OCI-LY3 (cell line): ENCODE data around the gene BTBD9.

Source experiments
- H2AFZ ChIP-seq: fragments of 200-600, 300-600 bp; shearing (Covaris generic); 2 replicates; pipeline ENCODE4 v1.6.0; 2014; ENCODE audit warnings: antibody characterized with exemption, low read depth, low read length
- H3K27ac ChIP-seq: fragments of 200-600, 300-600 bp; sonication (generic); 2 replicates; pipeline ENCODE4 v1.5.1; 2014; ENCODE audit warnings: mild to moderate bottlenecking, low read length, moderate library complexity, mixed read lengths
- H3K27me3 ChIP-seq: fragments of 200-600, 300-600 bp; sonication (generic); 2 replicates; pipeline ENCODE4 v1.6.1; 2014; ENCODE audit warnings: low read depth, low read length, mixed read lengths
- H3K36me3 ChIP-seq: fragments of 200-600, 300-600 bp; sonication (generic); replicated peaks from 2 replicates; pipeline ENCODE3; 2014; ENCODE audit warnings: low read depth, low read length, mixed read lengths
- H3K4me1 ChIP-seq: fragments of 300-600, 200-600 bp; sonication (generic); 2 replicates; pipeline ENCODE4 v1.6.1; 2014; ENCODE audit warnings: low read length, mixed read lengths
- H3K4me2 ChIP-seq: fragments of 200-600, 300-600 bp; sonication (generic); 2 replicates; pipeline ENCODE4 v1.6.1; 2014; ENCODE audit warnings: low read length, mixed read lengths
- H3K4me3 ChIP-seq: fragments of 300-600, 200-600 bp; sonication (generic); 2 replicates; pipeline ENCODE4 v1.5.1; 2014; ENCODE audit warnings: antibody characterized with exemption, mild to moderate bottlenecking, low read length, moderate library complexity
- H3K79me2 ChIP-seq: fragments of 300-600, 200-600 bp; shearing (Covaris generic); 2 replicates; pipeline ENCODE4 v1.6.1; 2014; ENCODE audit warnings: mild to moderate bottlenecking, low read length, mixed read lengths
- H3K9ac ChIP-seq: fragments of 300-600, 200-600 bp; shearing (Covaris generic); 2 replicates; pipeline ENCODE4 v1.6.0; 2014; ENCODE audit warnings: mild to moderate bottlenecking, low read length, moderate library complexity
- H3K9me3 ChIP-seq: fragments of 200-600, 300-600 bp; shearing (Covaris generic); 2 replicates; pipeline ENCODE4 v1.6.1; 2014; ENCODE audit warnings: low read length, mixed read lengths; ENCODE audit not compliant: insufficient read depth
- H4K20me1 ChIP-seq: fragments of 200-600, 300-600 bp; sonication (generic); 2 replicates; pipeline ENCODE4 v1.6.1; 2016; ENCODE audit warnings: low read length, mixed read lengths; ENCODE audit not compliant: insufficient read depth
- CTCF ChIP-seq: fragments of 200-600, 300-600 bp; sonication (generic); IDR thresholded peaks from 2 replicates; pipeline ENCODE4 v1.5.1; 2014; ENCODE audit warnings: antibody characterized with exemption, low read length, low read depth
- EZH2phosphoT487 ChIP-seq: fragments of 200-600 bp; shearing (Covaris generic); IDR thresholded peaks from 2 replicates; pipeline ENCODE4 v1.6.1; 2018; ENCODE audit warnings: antibody characterized with exemption, mixed run types, low read depth

BTBD9 gene

GRCh38 chr6:38503960-38504682 is 135.6 kb downstream of the BTBD9 start:
- H3K4me3 ChIP-seq = no peak overlapping the region
- H3K9me3 ChIP-seq = no peaks in the 10 kb centered on the region
- H3K4me1 ChIP-seq = no peaks in the 10 kb centered on the region
- no peak for TF ChIP-seq CTCF
- TF ChIP-seq EZH2phosphoT487 = no peak
- H3K36me3 ChIP-seq = no peaks in the 10 kb centered on the region
- no peak overlapping the region for H3K4me2 ChIP-seq
- H3K27ac ChIP-seq = no peak overlapping the region
- no peaks in the 10 kb centered on the region for H3K79me2 ChIP-seq
- H3K27me3 ChIP-seq = no peaks in the 10 kb centered on the region
- no peaks in the 10 kb centered on the region for H4K20me1 ChIP-seq
- H2AFZ ChIP-seq = no peak overlapping the region
- H3K9ac ChIP-seq = no peak overlapping the region

- Histone ChIP-seq H3K79me2 (no peaks in the 10 kb centered on the region), H3K27ac (no peak overlapping the region), H4K20me1 (no peaks in the 10 kb centered on the region), H3K27me3 (no peaks in the 10 kb centered on the region), H3K4me1 (no peaks in the 10 kb centered on the region), H3K9me3 (no peaks in the 10 kb centered on the region), H3K9ac (no peak overlapping the region), H3K4me2 (no peak overlapping the region), H2AFZ (no peak overlapping the region), H3K36me3 (no peaks in the 10 kb centered on the region), H3K4me3 (no peak overlapping the region)
- no peak for TF ChIP-seq EZH2phosphoT487
Measured at GRCh38 chr6:38503032-38503773, 136.5 kb downstream of the BTBD9 start.

GRCh38 chr6:38502423-38502822 is 137.3 kb downstream of the BTBD9 start:
- H4K20me1 ChIP-seq = no peaks in the 10 kb centered on the region
- no peak for TF ChIP-seq EZH2phosphoT487
- TF ChIP-seq CTCF = no peak
- no peak overlapping the region for H3K4me3 ChIP-seq
- no peaks in the 10 kb centered on the region for H3K79me2 ChIP-seq
- no peaks in the 10 kb centered on the region for H3K4me1 ChIP-seq
- no peaks in the 10 kb centered on the region for H3K36me3 ChIP-seq
- H2AFZ ChIP-seq = no peak overlapping the region
- H3K4me2 ChIP-seq = no peak overlapping the region
- H3K27ac ChIP-seq = no peak overlapping the region
- H3K9ac ChIP-seq = no peak overlapping the region
- no peaks in the 10 kb centered on the region for H3K9me3 ChIP-seq
- no peaks in the 10 kb centered on the region for H3K27me3 ChIP-seq

- no peak overlapping the region for H3K27ac ChIP-seq
- TF ChIP-seq CTCF (no peak), EZH2phosphoT487 (no peak)
Measured at GRCh38 chr6:38501931-38502330, 137.8 kb downstream of the BTBD9 start.

More at GRCh38 chr6:38501931-38502330, 137.8 kb downstream of the BTBD9 start:
- Histone ChIP-seq H3K36me3 (no peaks in the 10 kb centered on the region), H3K4me3 (no peak overlapping the region), H3K4me1 (no peaks in the 10 kb centered on the region), H3K79me2 (no peaks in the 10 kb centered on the region), H2AFZ (no peak overlapping the region), H3K9ac (no peak overlapping the region), H3K4me2 (no peak overlapping the region), H3K27me3 (no peaks in the 10 kb centered on the region), H4K20me1 (no peaks in the 10 kb centered on the region), H3K9me3 (no peaks in the 10 kb centered on the region)
